ENCODE results near the gene MRM3. TPM values are rescaled to one million over a fixed set of nuclear protein-coding genes. Genes with fewer than 3 reads are reported as not detected.
"Not testable (repeated sequence)": the region's sequence is repeated elsewhere in the genome, so short reads cannot be mapped to it uniquely, and the experiment has no call there.

MRM3 gene
- total RNA-seq, 1 experiment from 2014 or later: 31.9 TPM

- no peak for DNase-seq (ENCODE audit: low read depth)
Observed at GRCh38 chr17:795721-796120, 13.6 kb downstream of the MRM3 start.

GRCh38 chr17:796609-797008 lies 14.5 kb downstream of the MRM3 start:
- no peak for DNase-seq (ENCODE audit: low read depth)

- no peak for DNase-seq (ENCODE audit: low read depth)
Observed at GRCh38 chr17:797236-797840, 15.2 kb downstream of the MRM3 start.

- no peak for DNase-seq (ENCODE audit: low read depth)
Observed at GRCh38 chr17:798246-798645, 16.1 kb downstream of the MRM3 start.

GRCh38 chr17:799261-799660 lies 17.1 kb downstream of the MRM3 start:
- DNase-seq (ENCODE audit: low read depth): no peak

- DNase-seq (ENCODE audit: low read depth): no peak
Observed at GRCh38 chr17:800446-801242, 18.5 kb downstream of the MRM3 start.

- DNase-seq (ENCODE audit: low read depth): no peak
Observed at GRCh38 chr17:801660-802059, 19.5 kb downstream of the MRM3 start.

GRCh38 chr17:802481-802880 lies 20.3 kb downstream of the MRM3 start:
- no peak for DNase-seq (ENCODE audit: low read depth)

GRCh38 chr17:802901-803881 lies 21.0 kb downstream of the MRM3 start:
- no peak for DNase-seq (ENCODE audit: low read depth)

GRCh38 chr17:804541-805435 lies 22.6 kb downstream of the MRM3 start:
- no peak for DNase-seq (ENCODE audit: low read depth)

GRCh38 chr17:805886-806285 lies 23.7 kb downstream of the MRM3 start:
- DNase-seq (ENCODE audit: low read depth): not testable (repeated sequence)

GRCh38 chr17:806346-806745 lies 24.2 kb downstream of the MRM3 start:
- no peak for DNase-seq (ENCODE audit: low read depth)

- no peak for DNase-seq (ENCODE audit: low read depth)
Observed at GRCh38 chr17:806781-807522, 24.8 kb downstream of the MRM3 start.

- DNase-seq (ENCODE audit: low read depth): no peak
Observed at GRCh38 chr17:807523-808294, 25.6 kb downstream of the MRM3 start.

GRCh38 chr17:811051-811784 lies 29.1 kb downstream of the MRM3 start:
- no peak for DNase-seq (ENCODE audit: low read depth)

- no peak for DNase-seq (ENCODE audit: low read depth)
Observed at GRCh38 chr17:812638-813204, 30.6 kb downstream of the MRM3 start.

- DNase-seq (ENCODE audit: low read depth): no peak
Observed at GRCh38 chr17:814371-814770, 32.2 kb downstream of the MRM3 start.

- no peak for DNase-seq (ENCODE audit: low read depth)
Observed at GRCh38 chr17:819251-819650, 37.1 kb downstream of the MRM3 start.

- DNase-seq (ENCODE audit: low read depth): no peak
Observed at GRCh38 chr17:823501-823902, 41.3 kb downstream of the MRM3 start.
